Breast epithelium (tissue), 3 donors: ENCODE measurements around the gene OCA2.

Experiments used
- CTCF ChIP-seq, 3 donors: fragments of 450-650 bp; IDR thresholded peaks; one replicate each; pipeline ENCODE4 v1.5.1; 2016 to 2017; ENCODE audit warnings: antibody characterized with exemption in 3 of 3, mild to moderate bottlenecking in 3 of 3, moderate library complexity in 3 of 3
- POLR2A ChIP-seq: fragments of 450-650 bp; IDR thresholded peaks from one replicate; pipeline ENCODE4 v1.6.1; 2016; ENCODE audit warnings: antibody characterized with exemption, mild to moderate bottlenecking, moderate library complexity

DNA sequence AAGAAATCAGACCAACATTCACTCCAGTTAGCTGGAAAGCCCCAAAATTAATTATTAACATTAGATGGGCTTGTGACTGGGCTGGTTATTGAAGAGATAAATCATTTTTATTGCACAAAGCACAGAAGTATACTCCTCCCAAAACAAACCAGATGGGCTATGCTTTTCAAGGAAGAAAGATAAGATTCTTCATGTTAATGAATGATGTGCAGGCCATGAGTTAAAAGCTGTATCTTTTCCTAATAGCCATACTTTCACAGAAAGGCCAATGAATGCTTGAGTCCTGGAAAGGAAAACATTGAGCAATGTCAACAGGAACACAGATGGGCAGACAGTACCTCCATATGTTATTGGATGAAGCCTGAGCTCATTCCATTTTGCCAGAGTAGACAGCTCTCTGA, 55.4 kb downstream of the OCA2 start:
- no peak for TF ChIP-seq POLR2A
- TF ChIP-seq CTCF (IDR thresholded peaks at IDR 0.05) = no peak
